ENCODE measurements around the gene TAF6. TPM values are rescaled to one million over a fixed set of nuclear protein-coding genes. Genes with fewer than 3 reads are reported as not detected.

The TAF6 gene
- total RNA-seq, 2 donors from 2014 or later: 28.7 to 33.1 TPM

DNA sequence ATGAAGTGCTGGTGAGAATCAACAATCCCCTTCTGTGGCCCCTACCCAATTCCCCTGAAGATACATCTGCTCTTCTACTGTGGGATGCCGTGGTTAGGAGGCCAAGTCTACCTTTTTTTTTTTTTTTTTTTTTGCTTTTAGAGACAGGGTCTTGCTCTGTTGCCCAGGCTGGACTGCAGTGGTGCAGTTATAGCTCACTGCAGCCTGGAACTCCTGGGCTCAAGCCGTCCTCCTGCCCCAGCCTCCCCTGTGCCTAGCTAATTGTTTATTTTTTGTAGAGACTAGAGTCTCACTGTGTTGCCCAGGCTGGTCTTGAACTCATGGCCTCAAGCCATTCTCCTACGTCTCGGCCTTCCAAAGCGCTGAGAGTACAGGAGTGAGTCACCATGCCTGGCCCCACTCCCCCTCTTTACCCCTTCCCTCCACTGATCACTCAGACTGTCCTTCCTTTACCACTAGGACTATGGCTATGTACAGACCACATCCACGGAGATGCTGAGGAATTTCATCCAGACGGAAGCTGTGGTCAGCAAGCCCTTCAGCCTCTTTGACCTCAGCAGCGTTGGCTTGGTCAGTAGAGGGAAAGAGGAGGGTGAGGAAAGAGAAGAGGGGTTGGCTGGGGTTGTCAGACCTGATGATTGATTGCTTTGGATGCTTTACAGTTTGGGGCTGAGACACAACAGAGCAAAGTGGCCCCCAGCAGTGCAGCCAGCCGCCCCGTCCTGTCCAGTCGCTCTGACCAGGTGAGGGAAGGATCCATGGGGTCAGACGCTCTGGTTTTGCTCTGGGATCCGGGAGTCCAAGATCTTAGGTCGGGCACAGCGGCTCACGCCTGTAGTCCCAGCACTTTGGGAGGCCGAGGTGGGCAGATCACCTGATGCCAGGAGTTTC, 16.0 kb downstream of the TAF6 start:
- ATAC-seq: no peak
- DNase-seq: no peak
- intact Hi-C loops (cut with DNase I, micrococcal nuclease): no loop called here

- DNase-seq (peak; percentile 97 to 99), ATAC-seq (peak; percentile 85)
- intact Hi-C loops (cut with DNase I, micrococcal nuclease): no loop called here
Observed at GRCh38 chr7:100101016-100101862, 17.9 kb downstream of the TAF6 start, which contains the start of the genes AP4M1 and MCM7. TSS of gene AP4M1 (plus strand) at chr7:100101643. CDS start at chr7:100101715, 72 bp downstream. TSS of gene MCM7 (minus strand) at chr7:100101397. CDS start at chr7:100101294, 103 bp downstream.

- intact Hi-C loops (cut with DNase I, micrococcal nuclease): no loop called here
- ATAC-seq (peak; percentile 82), DNase-seq (peak; percentile 94 to 96)
Observed at GRCh38 chr7:100100420-100101015, 18.6 kb downstream of the TAF6 start.

DNA sequence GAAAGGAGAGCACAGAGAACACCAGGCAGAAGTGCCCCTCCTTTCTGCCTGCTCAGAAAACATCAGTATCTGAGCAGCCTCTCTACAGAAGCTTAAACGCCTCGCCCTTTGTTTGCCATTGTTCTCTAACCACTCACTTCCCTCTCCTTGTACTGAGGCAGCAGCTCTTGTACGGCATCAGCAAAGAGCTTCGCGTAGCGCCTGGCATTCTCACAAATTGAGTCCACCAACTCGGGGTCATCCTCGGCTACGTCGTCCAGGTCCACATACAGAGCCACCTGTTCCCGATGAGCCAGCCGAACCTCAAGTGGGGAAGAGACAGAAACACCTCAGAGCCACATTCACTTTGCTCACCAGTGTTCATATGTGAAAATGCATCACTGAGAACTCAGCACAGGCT, 19.7 kb downstream of the TAF6 start:
- intact Hi-C loops (cut with DNase I, micrococcal nuclease): no loop called here
- DNase-seq (no peak), ATAC-seq (no peak)

GRCh38 chr7:100098913-100099312, 20.2 kb downstream of the TAF6 start:
- DNase-seq: no peak
- intact Hi-C loops (cut with DNase I, micrococcal nuclease): no loop called here
- no peak for ATAC-seq

- no peak for DNase-seq
- intact Hi-C loops (cut with DNase I, micrococcal nuclease): no loop called here
- no peak for ATAC-seq
Observed at GRCh38 chr7:100095704-100096103, 23.5 kb downstream of the TAF6 start.

GRCh38 chr7:100095289-100095688, 23.9 kb downstream of the TAF6 start:
- DNase-seq (no peak), ATAC-seq (no peak)
- intact Hi-C loops (cut with DNase I, micrococcal nuclease): no loop called here

- DNase-seq: no peak
- ATAC-seq: no peak
- intact Hi-C loops (cut with DNase I, micrococcal nuclease): no loop called here
Observed at GRCh38 chr7:100093925-100094486, 25.2 kb downstream of the TAF6 start.

DNA sequence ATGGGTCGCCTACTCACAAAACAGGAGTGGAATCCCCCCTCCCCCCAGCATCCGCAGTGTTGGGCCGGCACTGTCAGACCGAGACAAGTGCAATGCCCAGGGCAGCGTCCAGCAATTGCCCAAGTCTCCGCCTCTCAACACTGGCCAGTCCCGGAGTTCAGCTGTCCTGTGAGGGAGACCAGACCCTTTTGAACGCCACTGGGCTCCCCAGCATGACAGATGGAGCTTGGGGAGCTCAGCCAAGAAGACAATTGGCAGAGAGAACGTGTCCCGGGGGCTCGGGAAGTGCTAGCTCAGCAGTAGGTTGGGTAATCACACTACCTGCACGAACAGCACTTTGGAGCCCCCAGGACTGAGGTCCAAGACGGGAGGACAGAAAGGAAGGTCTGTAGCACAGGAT, 25.7 kb downstream of the TAF6 start:
- intact Hi-C loops (cut with DNase I, micrococcal nuclease): no loop called here
- DNase-seq (no peak), ATAC-seq (no peak)

GRCh38 chr7:100093054-100093453, 26.1 kb downstream of the TAF6 start:
- intact Hi-C loops (cut with DNase I, micrococcal nuclease): no loop called here
- no peak for DNase-seq
- ATAC-seq: no peak

GRCh38 chr7:100091411-100092181, 27.6 kb downstream of the TAF6 start:
- intact Hi-C loops (cut with DNase I, micrococcal nuclease): no loop called here
- no peak for DNase-seq
- no peak for ATAC-seq

DNA sequence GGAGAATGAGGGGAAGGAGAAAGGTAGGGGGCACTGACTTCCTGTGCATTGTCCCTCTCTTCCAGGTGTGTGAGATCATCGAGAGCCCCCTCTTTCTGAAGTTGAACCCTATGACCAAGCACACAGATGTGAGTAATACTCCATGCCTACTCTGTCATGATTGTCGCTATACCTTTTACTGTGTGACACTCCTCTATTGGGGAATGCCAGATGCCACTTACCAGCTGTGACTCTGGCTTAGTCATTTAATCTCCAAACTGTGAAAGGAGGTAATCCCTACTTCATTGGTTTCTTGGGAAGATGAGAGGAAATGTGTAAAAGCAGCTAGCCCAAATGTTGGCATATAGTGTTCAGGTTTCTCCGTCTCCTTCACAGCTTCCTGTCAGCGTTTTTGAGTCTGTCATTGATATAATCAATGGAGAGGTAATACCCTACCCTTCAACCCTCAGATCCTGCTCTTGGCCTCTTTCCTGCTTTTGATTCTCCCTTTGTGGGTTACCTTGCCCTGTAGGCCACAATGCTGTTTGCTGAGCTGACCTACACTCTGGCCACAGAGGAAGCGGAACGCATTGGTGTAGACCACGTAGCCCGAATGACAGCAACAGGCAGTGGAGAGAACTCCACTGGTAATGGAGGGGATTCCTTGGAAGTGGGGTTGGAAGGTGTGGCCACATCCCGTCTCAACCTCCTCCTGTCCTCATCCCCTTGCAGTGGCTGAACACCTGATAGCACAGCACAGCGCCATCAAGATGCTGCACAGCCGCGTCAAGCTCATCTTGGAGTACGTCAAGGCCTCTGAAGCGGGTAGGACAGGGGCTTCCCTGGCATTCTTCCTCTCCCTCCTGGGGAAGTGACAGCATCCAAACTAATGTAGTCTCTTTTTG, 28.4 kb downstream of the TAF6 start:
- ATAC-seq (no peak), DNase-seq (no peak)
- intact Hi-C loops (cut with DNase I, micrococcal nuclease): no loop called here

- no peak for ATAC-seq
- intact Hi-C loops (cut with DNase I, micrococcal nuclease): loop anchor here in 1 of 2 donors (10.0 kb wide), 1 partner anchor 95 kb away; no protein-coding TSS in a partner anchor
- no peak for DNase-seq
Observed at GRCh38 chr7:100089458-100090196, 29.5 kb downstream of the TAF6 start.

- ATAC-seq (peak; percentile 89), DNase-seq (peak; percentile 78 to 93)
- intact Hi-C loops (cut with DNase I, micrococcal nuclease): loop anchor here in 1 of 2 donors (10.0 kb wide), 1 partner anchor 94 kb away; no protein-coding TSS in a partner anchor
Observed at GRCh38 chr7:100088621-100089457, 30.3 kb downstream of the TAF6 start, which contains the start of gene COPS6. TSS of gene COPS6 (plus strand) at chr7:100088969. CDS start at chr7:100088991, 22 bp downstream.

- no peak for DNase-seq
- intact Hi-C loops (cut with DNase I, micrococcal nuclease): loop anchor here in 1 of 2 donors (10.0 kb wide), 1 partner anchor 93 kb away; no protein-coding TSS in a partner anchor
- ATAC-seq: no peak
Observed at GRCh38 chr7:100088095-100088620, 31.0 kb downstream of the TAF6 start.

All from left colon (tissue), 2 donors.